ENCODE measurements around the gene RNF113B. TPM values are rescaled to one million over a fixed set of nuclear protein-coding genes. Genes with fewer than 3 reads are reported as not detected.

RNF113B gene
- total and polyA plus RNA-seq, 2 of the 13 experiments (the other 11 are each of a cell fraction or from before 2014, with no cell fraction given): not detected

- TF ChIP-seq BATF2 (CRISPR knock-in tag; IDR thresholded peaks at IDR 0.05): no peak
- TF ChIP-seq ZNF777 (CRISPR knock-in tag; IDR thresholded peaks at IDR 0.05): no peak
- TF ChIP-seq ZMYM4 (CRISPR knock-in tag; IDR thresholded peaks at IDR 0.05): peak; percentile 30; the same call in 1 of the 2 replicates
- TF ChIP-seq ERF (CRISPR knock-in tag; IDR thresholded peaks at IDR 0.05): no peak
- peak; percentile 66 for TF ChIP-seq HNF4A (CRISPR knock-in tag; IDR thresholded peaks at IDR 0.05)
- peak; percentile 78 to 88 for TF ChIP-seq NR2F1 (CRISPR knock-in tag; IDR thresholded peaks at IDR 0.05)
- TF ChIP-seq ARID4A (CRISPR knock-in tag; IDR thresholded peaks at IDR 0.05; ENCODE audit: borderline replicate concordance): no peak
- TF ChIP-seq SAP130 (CRISPR knock-in tag; IDR thresholded peaks at IDR 0.05; ENCODE audit: low read depth): peak; percentile 65; the same call in 1 of the 2 replicates
- TF ChIP-seq ZBTB39 (CRISPR knock-in tag; IDR thresholded peaks at IDR 0.05): no peak
- no peak for TF ChIP-seq HINFP (CRISPR knock-in tag; IDR thresholded peaks at IDR 0.05; ENCODE audit: low read depth)
- TF ChIP-seq ZNF549 (CRISPR knock-in tag; IDR thresholded peaks at IDR 0.05): no peak
- no peak for TF ChIP-seq PTBP1 (IDR thresholded peaks at IDR 0.05; ENCODE audit: low read depth, low read length, poor library complexity, severe bottlenecking)
- no peak for TF ChIP-seq ARID3A (IDR thresholded peaks at IDR 0.05; ENCODE audit: low read depth, low read length)
- peak; percentile 9 for TF ChIP-seq TEAD3 (CRISPR knock-in tag; optimal IDR thresholded peaks at IDR 0.05; ENCODE audit: borderline replicate concordance)
- TF ChIP-seq MXD4 (CRISPR knock-in tag; IDR thresholded peaks at IDR 0.05): no peak
- no peak for TF ChIP-seq ZNF660 (CRISPR knock-in tag; IDR thresholded peaks at IDR 0.05; ENCODE audit: borderline replicate concordance, low read depth)
- TF ChIP-seq MXI1 (IDR thresholded peaks at IDR 0.05; ENCODE audit: borderline replicate concordance, low read depth, low read length): peak; percentile 36; the same call in 1 of the 3 replicates
- 0 out of 2 replicates have a peak, but pooled peaks have one; percentile 25 for TF ChIP-seq FOXA3 (CRISPR knock-in tag; IDR thresholded peaks at IDR 0.05)
- TF ChIP-seq ZNF761 (CRISPR knock-in tag; conservative IDR thresholded peaks at IDR 0.05): no peak
- TF ChIP-seq PAX8 (CRISPR knock-in tag; IDR thresholded peaks at IDR 0.05; ENCODE audit: borderline replicate concordance): no peak
- TF ChIP-seq ZFP37 (CRISPR knock-in tag; IDR thresholded peaks at IDR 0.05; ENCODE audit: borderline replicate concordance): no peak
These were observed 29.5 kb downstream of the RNF113B start (continued) for GRCh38 chr13:98147521-98147920.
